H9 (cell line): ENCODE data around the gene MARCHF10. TPM values are rescaled to one million over a fixed set of nuclear protein-coding genes. Genes with fewer than 3 reads are reported as not detected.

Source experiments
- DNase-seq: peaks from one replicate; pipeline ENCODE4 v3.0.0-alpha.2; 2017
- H2AFZ ChIP-seq: one replicate; pipeline ENCODE4 v1.6.1; 2013; ENCODE audit warnings: mild to moderate bottlenecking, low read length, control low read depth, moderate library complexity
- H2AK5ac ChIP-seq: 2 replicates; pipeline ENCODE4 v1.6.1; 2013; ENCODE audit warnings: low read length, control low read depth, mixed read lengths; ENCODE audit not compliant: insufficient read length
- H2BK120ac ChIP-seq: one replicate; pipeline ENCODE4 v1.6.1; 2013; ENCODE audit warnings: low read depth, mild to moderate bottlenecking, low read length, control low read depth, inconsistent platforms; ENCODE audit not compliant: poor library complexity, severe bottlenecking
- H2BK12ac ChIP-seq: 2 replicates; pipeline ENCODE4 v1.6.1; 2013; ENCODE audit warnings: low read length, control low read depth, mixed read lengths, low read depth; ENCODE audit not compliant: insufficient read length
- H2BK15ac ChIP-seq: 2 replicates; pipeline ENCODE4 v1.6.1; 2013; ENCODE audit warnings: low read depth, low read length, control low read depth
- H2BK20ac ChIP-seq: one replicate; pipeline ENCODE4 v1.6.1; 2013; ENCODE audit warnings: low read depth, mild to moderate bottlenecking, low read length, control low read depth, inconsistent platforms; ENCODE audit not compliant: poor library complexity, severe bottlenecking
- H2BK5ac ChIP-seq: 2 replicates; pipeline ENCODE4 v1.6.1; 2013; ENCODE audit warnings: low read length, control low read depth, mixed read lengths; ENCODE audit not compliant: insufficient read length
- H3K14ac ChIP-seq: 2 replicates; pipeline ENCODE4 v1.6.1; 2013; ENCODE audit warnings: low read length, control low read depth; ENCODE audit not compliant: insufficient read depth
- H3K18ac ChIP-seq: 2 replicates; pipeline ENCODE4 v1.6.1; 2013; ENCODE audit warnings: low read depth, mild to moderate bottlenecking, mixed read lengths, low read length, control low read depth; ENCODE audit not compliant: insufficient read length
- H3K23ac ChIP-seq: 2 replicates; pipeline ENCODE4 v1.6.1; 2013; ENCODE audit warnings: low read length, control low read depth, mixed read lengths, low read depth; ENCODE audit not compliant: insufficient read length
- H3K23me2 ChIP-seq: 2 replicates; pipeline ENCODE4 v1.6.1; 2013; ENCODE audit warnings: low read depth, mild to moderate bottlenecking, mixed read lengths, low read length, control low read depth; ENCODE audit not compliant: insufficient read length, poor library complexity, severe bottlenecking
- H3K27ac ChIP-seq: 2 replicates; pipeline ENCODE4 v1.5.1; 2013; ENCODE audit warnings: low read length, control low read depth, mixed read lengths, low read depth; ENCODE audit not compliant: insufficient read length
- H3K27me3 ChIP-seq: 2 replicates; pipeline ENCODE4 v1.6.1; 2013; ENCODE audit warnings: low read length, control low read depth, inconsistent platforms; ENCODE audit not compliant: insufficient read depth
- H3K4ac ChIP-seq: 2 replicates; pipeline ENCODE4 v1.6.1; 2013; ENCODE audit warnings: low read depth, mild to moderate bottlenecking, control low read depth, inconsistent platforms, low read length, moderate library complexity
- H3K4me1 ChIP-seq: 2 replicates; pipeline ENCODE4 v1.6.1; 2013; ENCODE audit warnings: low read length, control low read depth, inconsistent platforms; ENCODE audit not compliant: insufficient read depth
- H3K4me2 ChIP-seq: 2 replicates; pipeline ENCODE4 v1.6.1; 2013; ENCODE audit warnings: low read length, control low read depth, mixed read lengths; ENCODE audit not compliant: insufficient read length, insufficient read depth
- H3K56ac ChIP-seq: 2 replicates; pipeline ENCODE4 v1.6.1; 2013; ENCODE audit warnings: low read depth, mild to moderate bottlenecking, mixed read lengths, low read length, control low read depth; ENCODE audit not compliant: insufficient read length
- H3K79me1 ChIP-seq: 2 replicates; pipeline ENCODE4 v1.6.1; 2013; ENCODE audit warnings: low read depth, mild to moderate bottlenecking, moderate library complexity, low read length, control low read depth, inconsistent platforms; ENCODE audit not compliant: insufficient read depth, poor library complexity, severe bottlenecking
- H3K79me2 ChIP-seq: 2 replicates; pipeline ENCODE4 v1.6.1; 2013; ENCODE audit warnings: low read length, control low read depth, inconsistent platforms; ENCODE audit not compliant: insufficient read depth
- H3K9ac ChIP-seq: 2 replicates; pipeline ENCODE4 v1.6.1; 2013; ENCODE audit warnings: low read length, control low read depth, mixed read lengths; ENCODE audit not compliant: insufficient read length; ENCODE audit errors: extremely low read depth
- H3K9me3 ChIP-seq: one replicate; pipeline ENCODE4 v1.6.1; 2013; ENCODE audit warnings: low read depth, low read length, inconsistent platforms; ENCODE audit not compliant: control insufficient read depth
- H3T11ph ChIP-seq: one replicate; pipeline ENCODE4 v1.6.1; 2013; ENCODE audit warnings: mild to moderate bottlenecking, low read length, control low read depth, inconsistent platforms
- H4K20me1 ChIP-seq: one replicate; pipeline ENCODE4 v1.6.1; 2013; ENCODE audit not compliant: control insufficient read depth, insufficient read length, insufficient read depth
- H4K5ac ChIP-seq: 2 replicates; pipeline ENCODE4 v1.6.1; 2013; ENCODE audit warnings: low read depth, mild to moderate bottlenecking, mixed read lengths, low read length, control low read depth; ENCODE audit not compliant: insufficient read length
- H4K8ac ChIP-seq: replicated peaks from 2 replicates; pipeline ENCODE4 v1.6.1; 2013; ENCODE audit warnings: low read length, control low read depth, mixed read lengths, low read depth; ENCODE audit not compliant: insufficient read length
- H4K91ac ChIP-seq: 2 replicates; pipeline ENCODE4 v1.6.1; 2013; ENCODE audit warnings: low read depth, mild to moderate bottlenecking, moderate library complexity, mixed read lengths, low read length, control low read depth; ENCODE audit not compliant: insufficient read length
- H3K27ac Mint-ChIP-seq, 3 experiments: 2 replicates in 2 of 3; 3 replicates in 1 of 3; pipeline ENCODE4 v1.8.0; 2020 to 2021; ENCODE audit warnings: mixed read lengths in 3 of 3, mild to moderate bottlenecking in 1 of 3, moderate library complexity in 1 of 3
- H3K27me3 Mint-ChIP-seq: 2 replicates; pipeline ENCODE4 v1.8.0; 2021; ENCODE audit warnings: low read depth, mild to moderate bottlenecking, moderate library complexity, mixed read lengths
- H3K36me3 Mint-ChIP-seq, 3 experiments: 2 replicates in 2 of 3; 3 replicates in 1 of 3; pipeline ENCODE4 v1.8.0; 2020 to 2021; ENCODE audit warnings: low read depth in 3 of 3, mixed read lengths in 3 of 3; ENCODE audit not compliant: insufficient read depth in 1 of 3
- H3K4me1 Mint-ChIP-seq, 2 experiments: 2 replicates each; pipeline ENCODE4 v1.8.0; 2020; ENCODE audit warnings: mixed read lengths in 2 of 2
- H3K4me3 Mint-ChIP-seq, 2 experiments: 2 replicates in 1 of 2; 3 replicates in 1 of 2; pipeline ENCODE4 v1.8.0; 2020 to 2021; ENCODE audit warnings: mild to moderate bottlenecking in 2 of 2, mixed read lengths in 2 of 2, moderate library complexity in 1 of 2
- H3K9me3 Mint-ChIP-seq, 2 experiments: 2 replicates in 1 of 2; 3 replicates in 1 of 2; pipeline ENCODE4 v1.8.0; 2020; ENCODE audit warnings: mild to moderate bottlenecking in 2 of 2, mixed read lengths in 2 of 2, moderate library complexity in 1 of 2
- CTCF ChIP-seq: fragments of 200-600 bp; sonication (generic); conservative IDR thresholded peaks from 3 replicates; pipeline ENCODE4 v1.8.0; 2021; ENCODE audit warnings: antibody characterized with exemption, mild to moderate bottlenecking
- WGBS: extraction: QIAGEN DNeasy Blood & Tissue Kit; methylation state at CpG from one replicate; pipeline ENCODE4 v1.1.7; 2013; ENCODE audit warnings: missing lambda C conversion rate, low lambda C conversion rate, mixed read lengths; ENCODE audit not compliant: insufficient read length; ENCODE audit errors: extremely low coverage; 5-methylcytosine and 5-hydroxymethylcytosine counted together
- total RNA-seq: library from RNA; stranded (reverse); gene quantifications from 2 replicates; pipeline ENCODE4 v1.2.1, GENCODE V29; 2021

Gene MARCHF10
- total RNA-seq, 1 experiment from 2014 or later, result not detected

GRCh38 chr17:62819511-62820221, 11.6 kb upstream of the MARCHF10 start:
- H3K27me3 ChIP-seq, result no peaks in the 10 kb centered on the region
- H2AK5ac ChIP-seq, result no peak overlapping the region
- H3K4me2 ChIP-seq, result no peak overlapping the region
- no peak overlapping the region for H3K14ac ChIP-seq
- no peak overlapping the region for H3K9ac ChIP-seq
- H4K20me1 ChIP-seq, result no peaks in the 10 kb centered on the region
- H3K23me2 ChIP-seq, result no peaks in the 10 kb centered on the region
- H3K27ac Mint-ChIP-seq, result peak overlapping the region in 2 of 3 experiments; percentile 9 to 25; a peak in 4 of 7 replicates
- H2BK20ac ChIP-seq, result no peak overlapping the region
- no peak overlapping the region for H2BK15ac ChIP-seq
- no peak overlapping the region for H4K5ac ChIP-seq
- no peaks in the 10 kb centered on the region for H3K9me3 ChIP-seq
- no peak for TF ChIP-seq CTCF
- no peak overlapping the region for H2BK5ac ChIP-seq
- no peak overlapping the region for H3K27ac ChIP-seq
- no peak overlapping the region for H4K91ac ChIP-seq
- no peak overlapping the region for H3K4me3 Mint-ChIP-seq
- H2AFZ ChIP-seq, result peak overlapping the region; percentile 79
- H3K27me3 Mint-ChIP-seq, result no peaks in the 10 kb centered on the region; the same call in 1 of the 2 replicates
- H3K18ac ChIP-seq, result no peak overlapping the region
- H3T11ph ChIP-seq, result no peak overlapping the region
- H3K4ac ChIP-seq, result no peak overlapping the region
- H4K8ac ChIP-seq, result no peak overlapping the region
- no peaks in the 10 kb centered on the region; a peak in 2 of 5 replicates for H3K9me3 Mint-ChIP-seq
- H2BK12ac ChIP-seq, result no peak overlapping the region
- DNase-seq, result peak; percentile 63
- peaks cover 33 to 37% of the 10 kb centered on the region in 2 experiments for H3K4me1 Mint-ChIP-seq
- no CpG with 5 or more reads among the region's 12 CpGs for WGBS
- no peak overlapping the region for H3K56ac ChIP-seq
- H3K79me1 ChIP-seq, result no peaks in the 10 kb centered on the region
- no peak overlapping the region for H2BK120ac ChIP-seq
- no peak overlapping the region for H3K23ac ChIP-seq
- no peaks in the 10 kb centered on the region for H3K79me2 ChIP-seq
- peaks cover 0 to 4% (median 0%) of the 10 kb centered on the region in 3 experiments; a peak in 1 of 7 replicates for H3K36me3 Mint-ChIP-seq
- H3K4me1 ChIP-seq, result peaks cover 3% of the 10 kb centered on the region; the same call in 1 of the 2 replicates
